ENCODE data around the gene LMOD2.

The LMOD2 gene

GRCh38 chr7:123616223-123616622 lies 39.4 kb upstream of the LMOD2 start:
- ATAC-seq, result no peak; the same call in 1 of the 3 replicates
- TF ChIP-seq CSDC2 (CRISPR knock-in tag; IDR thresholded peaks at IDR 0.05), result no peak
- TF ChIP-seq TOX (CRISPR knock-in tag; IDR thresholded peaks at IDR 0.05; ENCODE audit: borderline replicate concordance), result no peak
- TF ChIP-seq ESRRG (CRISPR knock-in tag; IDR thresholded peaks at IDR 0.05), result no peak
- no peak for TF ChIP-seq ZNF70 (CRISPR knock-in tag; IDR thresholded peaks at IDR 0.05)
- no peak for TF ChIP-seq RARB (CRISPR knock-in tag; IDR thresholded peaks at IDR 0.05)
- TF ChIP-seq ZFP30 (CRISPR knock-in tag; IDR thresholded peaks at IDR 0.05), result no peak
- TF ChIP-seq PATZ1 (CRISPR knock-in tag; IDR thresholded peaks at IDR 0.05; ENCODE audit: borderline replicate concordance), result no peak
- no peak for TF ChIP-seq TCF4 (CRISPR knock-in tag; IDR thresholded peaks at IDR 0.05; ENCODE audit: borderline replicate concordance)
- no peak for TF ChIP-seq BACH2 (CRISPR knock-in tag; IDR thresholded peaks at IDR 0.05; ENCODE audit: borderline replicate concordance)

- TF ChIP-seq ZNF70 (CRISPR knock-in tag; IDR thresholded peaks at IDR 0.05) (no peak), CREB5 (CRISPR knock-in tag; IDR thresholded peaks at IDR 0.05; ENCODE audit: low read depth) (no peak), PPARA (CRISPR knock-in tag; IDR thresholded peaks at IDR 0.05; ENCODE audit: borderline replicate concordance) (no peak), ZFP3 (CRISPR knock-in tag; IDR thresholded peaks at IDR 0.05) (no peak), BACH2 (CRISPR knock-in tag; IDR thresholded peaks at IDR 0.05; ENCODE audit: borderline replicate concordance) (no peak), CSDC2 (CRISPR knock-in tag; IDR thresholded peaks at IDR 0.05) (no peak), RARB (CRISPR knock-in tag; IDR thresholded peaks at IDR 0.05) (no peak), POU6F1 (CRISPR knock-in tag; IDR thresholded peaks at IDR 0.05; ENCODE audit: borderline replicate concordance, low read depth) (no peak), ZFP30 (CRISPR knock-in tag; IDR thresholded peaks at IDR 0.05) (no peak), SNAI2 (CRISPR knock-in tag; IDR thresholded peaks at IDR 0.05) (no peak), ISL1 (CRISPR knock-in tag; IDR thresholded peaks at IDR 0.05) (no peak), OSR1 (CRISPR knock-in tag; IDR thresholded peaks at IDR 0.05) (no peak)
- no peak for ATAC-seq
Measured at GRCh38 chr7:123621707-123622106, 34.0 kb upstream of the LMOD2 start.

GRCh38 chr7:123622660-123623386 lies 32.8 kb upstream of the LMOD2 start:
- TF ChIP-seq ZFP30 (CRISPR knock-in tag; IDR thresholded peaks at IDR 0.05), result no peak
- no peak for TF ChIP-seq PPARA (CRISPR knock-in tag; IDR thresholded peaks at IDR 0.05; ENCODE audit: borderline replicate concordance)
- TF ChIP-seq CREB5 (CRISPR knock-in tag; IDR thresholded peaks at IDR 0.05; ENCODE audit: low read depth), result no peak
- no peak for TF ChIP-seq ZNF70 (CRISPR knock-in tag; IDR thresholded peaks at IDR 0.05)
- TF ChIP-seq POU6F1 (CRISPR knock-in tag; IDR thresholded peaks at IDR 0.05; ENCODE audit: borderline replicate concordance, low read depth), result no peak
- TF ChIP-seq SNAI2 (CRISPR knock-in tag; IDR thresholded peaks at IDR 0.05), result no peak
- no peak for TF ChIP-seq ARNTL (CRISPR knock-in tag; IDR thresholded peaks at IDR 0.05; ENCODE audit: borderline replicate concordance, low read depth)
- no peak for TF ChIP-seq ISL1 (CRISPR knock-in tag; IDR thresholded peaks at IDR 0.05)
- no peak for TF ChIP-seq TSHZ2 (CRISPR knock-in tag; IDR thresholded peaks at IDR 0.05)
- TF ChIP-seq CSRNP3 (CRISPR knock-in tag; IDR thresholded peaks at IDR 0.05), result no peak
- no peak for TF ChIP-seq ZNF8 (CRISPR knock-in tag; IDR thresholded peaks at IDR 0.05)
- ATAC-seq, result no peak

Data from SK-N-SH treated with all-trans-retinoic acid at 6 μM for 48 hours (cell line).